ENCODE results near the gene PLG.

- TF ChIP-seq, protein P1, sequence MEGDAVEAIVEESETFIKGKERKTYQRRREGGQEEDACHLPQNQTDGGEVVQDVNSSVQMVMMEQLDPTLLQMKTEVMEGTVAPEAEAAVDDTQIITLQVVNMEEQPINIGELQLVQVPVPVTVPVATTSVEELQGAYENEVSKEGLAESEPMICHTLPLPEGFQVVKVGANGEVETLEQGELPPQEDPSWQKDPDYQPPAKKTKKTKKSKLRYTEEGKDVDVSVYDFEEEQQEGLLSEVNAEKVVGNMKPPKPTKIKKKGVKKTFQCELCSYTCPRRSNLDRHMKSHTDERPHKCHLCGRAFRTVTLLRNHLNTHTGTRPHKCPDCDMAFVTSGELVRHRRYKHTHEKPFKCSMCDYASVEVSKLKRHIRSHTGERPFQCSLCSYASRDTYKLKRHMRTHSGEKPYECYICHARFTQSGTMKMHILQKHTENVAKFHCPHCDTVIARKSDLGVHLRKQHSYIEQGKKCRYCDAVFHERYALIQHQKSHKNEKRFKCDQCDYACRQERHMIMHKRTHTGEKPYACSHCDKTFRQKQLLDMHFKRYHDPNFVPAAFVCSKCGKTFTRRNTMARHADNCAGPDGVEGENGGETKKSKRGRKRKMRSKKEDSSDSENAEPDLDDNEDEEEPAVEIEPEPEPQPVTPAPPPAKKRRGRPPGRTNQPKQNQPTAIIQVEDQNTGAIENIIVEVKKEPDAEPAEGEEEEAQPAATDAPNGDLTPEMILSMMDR (IDR thresholded peaks at IDR 0.05) = no peak
- TF ChIP-seq POLR2A (IDR thresholded peaks at IDR 0.05) = no peak
Measured at GRCh38 chr6:160662429-160662828, 39.6 kb upstream of the PLG start.

Data from uterus (tissue), 2 donors.